Measurements from ENCODE around the gene NTRK3. TPM values are rescaled to one million over a fixed set of nuclear protein-coding genes. Genes with fewer than 3 reads are reported as not detected.

NTRK3 gene
- total and polyA plus RNA-seq, 2 of the 8 experiments (the other 6 are each of a cell fraction or from before 2014, with no cell fraction given), result 4.5 to 6.8 TPM

DNA sequence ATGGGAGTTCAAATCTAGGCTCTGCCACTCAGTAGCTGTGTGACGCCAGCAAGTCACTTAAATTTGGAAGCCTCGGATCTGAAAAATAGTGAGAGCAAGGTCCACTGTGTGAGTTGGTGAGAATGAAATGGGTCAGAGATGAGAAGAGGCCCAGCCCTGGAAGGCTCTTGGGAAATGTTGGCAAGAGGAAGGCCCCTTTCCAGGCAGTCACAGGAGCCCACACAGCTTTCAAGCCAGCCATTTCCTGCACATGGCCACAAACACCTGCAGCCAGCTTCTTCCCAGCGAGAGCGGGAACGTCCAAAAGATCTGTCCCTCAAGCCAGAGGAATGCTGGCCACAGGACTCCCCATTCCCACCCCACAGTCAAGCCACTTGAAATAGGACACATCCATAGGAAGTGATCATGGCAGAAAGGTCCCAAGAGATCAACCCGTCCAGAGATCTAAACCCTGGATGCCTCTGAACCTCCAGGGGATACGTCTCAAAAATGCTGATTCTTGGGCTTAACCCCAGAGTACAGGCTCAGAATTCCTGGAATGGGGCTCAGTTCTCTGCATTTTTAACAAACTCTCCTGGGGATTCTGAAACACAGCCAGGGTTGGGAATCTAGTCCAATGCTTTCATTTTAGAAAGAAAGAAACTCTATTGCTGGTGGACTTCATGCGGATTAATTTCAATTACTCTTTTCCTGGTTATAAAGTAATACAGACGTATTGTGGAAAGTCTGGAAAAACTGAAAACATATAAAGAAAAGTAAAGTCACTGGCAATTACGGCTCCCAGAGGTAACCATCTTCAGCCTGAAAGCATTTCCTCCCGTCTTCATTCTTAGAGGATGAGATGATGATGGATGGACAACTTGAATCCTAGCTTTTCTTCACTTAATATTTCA lies 35.9 kb downstream of the NTRK3 start:
- no peak for TF ChIP-seq RFX5 (IDR thresholded peaks at IDR 0.05; ENCODE audit: borderline replicate concordance, low read depth, low read length)
- TF ChIP-seq SIN3A (conservative IDR thresholded peaks at IDR 0.05 in 1 of 2, IDR thresholded peaks at IDR 0.05 in 1 of 2; ENCODE audit: low read depth in 1 of 2, low read length in 2 of 2), result no peak
- no peak for TF ChIP-seq CTBP2 (IDR thresholded peaks at IDR 0.05; ENCODE audit: borderline replicate concordance, insufficient read depth, insufficient read length, low read length)
- no peak for TF ChIP-seq POLR2A (IDR thresholded peaks at IDR 0.05; ENCODE audit: control extremely low read depth in 1 of 2, low read depth in 2 of 2, low read length in 2 of 2)
- no peak for TF ChIP-seq SP1 (IDR thresholded peaks at IDR 0.05; ENCODE audit: low read depth, low read length)
- TF ChIP-seq ATF3 (IDR thresholded peaks at IDR 0.05; ENCODE audit: insufficient read depth, low read depth, low read length), result no peak
- no peak for FAIRE-seq
- H3K23ac ChIP-seq (ENCODE audit: insufficient read length), result no peak overlapping the region

More for the DNA sequence above, 35.9 kb downstream of the NTRK3 start:
- Histone ChIP-seq H4K5ac (ENCODE audit: insufficient read length, low read depth, low read length) (no peak overlapping the region), H3K4me1 (replicated peaks in 1 of 4; ENCODE audit: control insufficient read depth in 3 of 4, insufficient read depth in 4 of 4, low read length in 3 of 4) (no peaks in the 10 kb centered on the region), H3K23me2 (ENCODE audit: low read depth, low read length) (no peaks in the 10 kb centered on the region), H3K56ac (replicated peaks; ENCODE audit: insufficient read length, low read depth, low read length) (no peak overlapping the region), H3K36me3 (ENCODE audit: control insufficient read depth in 2 of 4, insufficient read depth in 4 of 4, low read length in 3 of 4) (no peaks in the 10 kb centered on the region; a peak in 1 of 8 replicates), H3K9ac (replicated peaks in 1 of 4; ENCODE audit: extremely low read depth in 1 of 4, low read depth in 3 of 4, low read length in 3 of 4) (no peak overlapping the region), H3K9me3 (ENCODE audit: insufficient read depth in 2 of 2, low read depth in 1 of 2, low read length in 1 of 2) (no peaks in the 10 kb centered on the region), H4K20me1 (replicated peaks in 1 of 2; ENCODE audit: control insufficient read depth in 1 of 2, insufficient read depth in 2 of 2, low read length in 2 of 2) (no peaks in the 10 kb centered on the region), H2AK5ac (ENCODE audit: low read depth, low read length) (no peak overlapping the region), H2BK120ac (replicated peaks; ENCODE audit: low read depth, low read length) (no peak overlapping the region), H2BK12ac (ENCODE audit: low read depth, low read length) (no peak overlapping the region), H3K27ac (ENCODE audit: low read depth, low read length) (no peak overlapping the region), H3K4me2 (ENCODE audit: insufficient read depth in 1 of 2, low read depth in 2 of 2, low read length in 2 of 2) (no peak overlapping the region), H3K18ac (ENCODE audit: extremely low read depth, low read length) (no peak overlapping the region), H3K79me1 (ENCODE audit: low read depth, low read length) (no peaks in the 10 kb centered on the region; the same call in 1 of the 2 replicates), H2BK20ac (ENCODE audit: low read length) (no peak overlapping the region), H2AFZ (ENCODE audit: low read length) (no peak overlapping the region), H3K14ac (ENCODE audit: insufficient read length) (no peak overlapping the region), H3K4ac (replicated peaks; ENCODE audit: insufficient read length, low read depth, low read length) (no peak overlapping the region), H3K4me3 (ENCODE audit: extremely low read depth in 1 of 4, insufficient read depth in 2 of 4, low read depth in 3 of 4, low read length in 4 of 4) (no peak overlapping the region), H4K91ac (replicated peaks; ENCODE audit: insufficient read length, low read length) (no peak overlapping the region), H4K8ac (ENCODE audit: extremely low read depth, insufficient read depth, low read length) (no peak overlapping the region), H3K27me3 (replicated peaks in 1 of 4; ENCODE audit: control insufficient read depth in 3 of 4, extremely low read depth in 1 of 4, insufficient read depth in 3 of 4, low read length in 3 of 4) (no peaks in the 10 kb centered on the region), H2BK5ac (ENCODE audit: low read depth, low read length) (no peak overlapping the region), H3K79me2 (ENCODE audit: control insufficient read depth in 1 of 2, insufficient read depth in 2 of 2, low read length in 2 of 2) (no peaks in the 10 kb centered on the region), H2BK15ac (ENCODE audit: low read length) (no peak overlapping the region)
- 87% methylated on average over 11 of the region's 11 CpGs; no CpG with 5 or more reads in 1 of the 2 experiments for WGBS, 2 experiments (ENCODE audit: extremely low coverage in 1 of 2, insufficient coverage in 1 of 2, insufficient read length in 1 of 2, insufficient replicate concordance in 2 of 2, low coverage in 1 of 2, low lambda C conversion rate in 2 of 2, missing lambda C conversion rate in 1 of 2)
- CTCF ChIA-PET (ENCODE audit: partially characterized antibody), result interaction anchor here (0.8 to 8.9 kb wide), 7 partner anchors 10 to 193 kb away, joined by 3 to 53 read pairs (median 11); no protein-coding TSS in a partner anchor
- no peak for DNase-seq (ENCODE audit: low read depth in 1 of 2, low spot score in 2 of 2)
- POLR2A ChIA-PET (ENCODE audit: partially characterized antibody), result no interaction called here
